GM20000 (cell line): ENCODE results near the gene SLX1A.
A peak's percentile ranks its signal among the peaks of the same experiment; 100 is the strongest.

ENCODE experiments used
- DNase-seq: peaks from one replicate; pipeline ENCODE4 v3.0.0; 2012; ENCODE audit warnings: low spot score
- TF ChIP-seq, protein P1 (sequence below): IDR thresholded peaks from 2 replicates; pipeline ENCODE4 v1.5.1; 2012; ENCODE audit warnings: mild to moderate bottlenecking, control low read depth; ENCODE audit errors: extremely low read depth, missing control alignments

SLX1A gene

DNA sequence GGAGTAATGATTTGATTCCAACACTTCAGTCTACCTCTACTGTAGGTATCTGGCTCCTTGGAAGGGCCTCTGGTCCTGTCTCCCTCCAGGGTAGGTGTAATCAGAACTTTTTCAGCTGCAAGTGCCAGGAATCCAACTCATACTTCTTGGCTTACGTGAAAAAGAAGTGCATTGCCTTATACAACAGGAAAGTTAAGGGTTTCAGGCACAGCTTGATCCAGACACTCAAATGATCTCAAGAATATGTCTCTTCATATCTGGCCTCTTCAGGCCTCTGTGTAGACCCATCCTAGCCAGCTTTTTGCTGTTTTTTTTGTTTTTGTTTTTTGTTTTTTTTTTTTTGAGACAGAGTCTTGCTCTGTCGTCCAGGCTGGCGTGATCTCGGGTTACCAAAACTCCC, 14.5 kb upstream of the SLX1A start:
- TF ChIP-seq, protein P1, sequence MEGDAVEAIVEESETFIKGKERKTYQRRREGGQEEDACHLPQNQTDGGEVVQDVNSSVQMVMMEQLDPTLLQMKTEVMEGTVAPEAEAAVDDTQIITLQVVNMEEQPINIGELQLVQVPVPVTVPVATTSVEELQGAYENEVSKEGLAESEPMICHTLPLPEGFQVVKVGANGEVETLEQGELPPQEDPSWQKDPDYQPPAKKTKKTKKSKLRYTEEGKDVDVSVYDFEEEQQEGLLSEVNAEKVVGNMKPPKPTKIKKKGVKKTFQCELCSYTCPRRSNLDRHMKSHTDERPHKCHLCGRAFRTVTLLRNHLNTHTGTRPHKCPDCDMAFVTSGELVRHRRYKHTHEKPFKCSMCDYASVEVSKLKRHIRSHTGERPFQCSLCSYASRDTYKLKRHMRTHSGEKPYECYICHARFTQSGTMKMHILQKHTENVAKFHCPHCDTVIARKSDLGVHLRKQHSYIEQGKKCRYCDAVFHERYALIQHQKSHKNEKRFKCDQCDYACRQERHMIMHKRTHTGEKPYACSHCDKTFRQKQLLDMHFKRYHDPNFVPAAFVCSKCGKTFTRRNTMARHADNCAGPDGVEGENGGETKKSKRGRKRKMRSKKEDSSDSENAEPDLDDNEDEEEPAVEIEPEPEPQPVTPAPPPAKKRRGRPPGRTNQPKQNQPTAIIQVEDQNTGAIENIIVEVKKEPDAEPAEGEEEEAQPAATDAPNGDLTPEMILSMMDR: no peak
- no peak for DNase-seq

DNA sequence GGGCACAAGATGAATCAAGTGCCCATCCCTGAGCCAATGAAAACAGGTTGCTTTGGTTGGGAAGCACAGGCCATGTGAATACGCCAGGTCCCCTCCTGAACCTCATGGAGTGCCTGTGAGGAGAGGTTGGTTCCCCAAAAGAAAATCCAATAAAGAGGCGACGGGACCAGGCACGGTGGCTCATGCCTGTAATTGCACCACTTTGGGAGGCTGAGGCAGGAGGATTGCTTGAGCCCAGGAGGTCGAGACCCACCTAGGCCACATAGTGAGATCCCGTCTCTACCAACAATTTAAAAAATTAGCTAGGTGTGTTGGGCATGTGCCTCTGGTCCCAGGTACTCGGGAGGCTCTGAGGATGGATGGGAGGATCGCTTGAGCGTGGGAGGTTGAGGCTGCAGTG, 13.7 kb upstream of the SLX1A start:
- no peak for DNase-seq
- TF ChIP-seq, protein P1: no peak

- no peak for DNase-seq
- TF ChIP-seq, protein P1: no peak
Measured at GRCh38 chr16:30180741-30181140, 12.9 kb upstream of the SLX1A start.

DNA sequence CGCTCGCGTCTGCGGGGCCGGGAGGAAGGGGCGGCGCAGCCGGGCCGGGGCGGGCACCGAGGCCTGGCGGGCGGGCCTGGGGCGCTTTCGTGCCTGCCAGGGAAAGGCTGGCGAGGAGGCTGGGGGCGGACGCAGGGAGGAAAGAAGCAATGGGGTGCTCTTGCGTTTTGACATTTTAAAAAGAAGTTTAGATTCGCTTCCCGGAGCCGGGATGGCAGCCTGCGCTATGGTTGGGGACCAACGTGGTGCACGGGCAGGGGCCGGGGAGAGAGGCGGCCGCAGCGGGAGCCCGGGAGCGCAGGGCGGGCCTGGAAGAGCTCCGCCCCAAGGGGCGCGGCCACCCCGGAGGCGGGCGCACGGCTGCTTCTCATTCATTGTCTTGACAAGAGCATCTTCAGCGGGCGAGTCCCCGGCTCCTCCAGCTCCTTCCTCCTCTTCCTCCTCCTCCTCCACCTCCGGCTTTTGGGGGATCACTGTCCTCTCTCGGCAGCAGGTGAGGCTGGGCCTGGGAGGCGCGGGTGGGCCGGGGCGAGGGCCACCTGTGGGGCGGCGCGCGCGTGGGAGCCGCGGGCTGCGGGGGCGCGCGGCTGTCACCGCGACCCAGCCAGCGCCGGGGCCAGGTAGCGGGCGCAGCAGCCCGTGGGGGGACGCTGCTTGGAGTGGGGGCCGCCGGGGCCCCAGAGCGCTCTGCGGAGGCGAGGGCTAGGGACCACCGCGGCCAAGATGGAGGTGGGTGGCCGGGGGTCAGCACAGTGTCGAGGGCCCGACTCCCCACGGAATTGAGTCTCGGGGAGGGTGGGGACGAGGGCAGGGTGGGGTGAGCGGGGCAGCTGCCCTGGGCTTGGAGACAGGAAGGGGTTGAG, 10.2 kb upstream of the SLX1A start, which contains the start of gene CORO1A:
CORO1A (plus strand) TSS at position 370 of the 863 bp plus-strand sequence. CDS start 1,608 bp downstream, outside the sequence.
- DNase-seq: peak; percentile 94
- TF ChIP-seq, protein P1: no peak

- peak; percentile 87 for DNase-seq
- TF ChIP-seq, protein P1: no peak
Measured at GRCh38 chr16:30184096-30184890, 9.4 kb upstream of the SLX1A start.

- no peak for DNase-seq
- TF ChIP-seq, protein P1: no peak
Measured at GRCh38 chr16:30184891-30185682, 8.6 kb upstream of the SLX1A start.
